CD4-positive, alpha-beta memory T cell (primary cell): Measurements from ENCODE around the gene CASKIN2. TPM values are rescaled to one million over a fixed set of nuclear protein-coding genes. Genes with fewer than 3 reads are reported as not detected.
A peak's percentile ranks its signal among the peaks of the same experiment; 100 is the strongest.

Experiments used
- CTCF ChIA-PET: fragments of 350-600 bp; sonication (Branson Sonifier 250); formaldehyde crosslinking; loops from one replicate; lab custom pipeline; 2021; ENCODE audit warnings: inconsistent platforms; ENCODE audit not compliant: partially characterized antibody; lab: Charles Lee
- POLR2A ChIA-PET: fragments of 350-600 bp; sonication (Branson Sonifier 250); formaldehyde crosslinking; loops from one replicate; lab custom pipeline; 2021; ENCODE audit not compliant: partially characterized antibody; lab: Charles Lee
- DNase-seq, 5 donors: peaks; one replicate each; pipeline versions ENCODE4 v3.0.0 to v3.0.0-alpha.2; 2020 to 2022; ENCODE audit warnings: mixed read lengths in 1 of 5
- H3K27ac ChIP-seq: one replicate; pipeline ENCODE4 v1.7.0; 2013; ENCODE audit warnings: low read depth, low read length
- H3K27me3 ChIP-seq: 2 replicates; pipeline ENCODE4 v1.7.0; 2013; ENCODE audit warnings: mild to moderate bottlenecking, low read length, moderate library complexity; ENCODE audit not compliant: insufficient read depth
- H3K36me3 ChIP-seq: 2 replicates; pipeline ENCODE4 v1.7.0; 2013; ENCODE audit warnings: mild to moderate bottlenecking, low read length, moderate library complexity; ENCODE audit not compliant: insufficient read depth
- H3K4me1 ChIP-seq: 2 replicates; pipeline ENCODE4 v1.7.0; 2013; ENCODE audit warnings: mild to moderate bottlenecking, low read length, moderate library complexity; ENCODE audit not compliant: insufficient read depth
- H3K4me3 ChIP-seq, 2 donors: one replicate each; pipeline ENCODE4 v1.7.0; 2013; ENCODE audit warnings: low read length in 2 of 2, mild to moderate bottlenecking in 1 of 2
- H3K9me3 ChIP-seq, 2 donors: one replicate each; pipeline ENCODE4 v1.7.0; 2013; ENCODE audit warnings: low read length in 2 of 2, control low read depth in 1 of 2; ENCODE audit not compliant: control insufficient read depth in 1 of 2
- H3K27ac Mint-ChIP-seq, 7 donors: one replicate each; pipeline ENCODE4 v1.8.0; 2020 to 2021; ENCODE audit warnings: mixed read lengths in 7 of 7, mild to moderate bottlenecking in 6 of 7, inconsistent platforms in 3 of 7, moderate library complexity in 3 of 7
- H3K27me3 Mint-ChIP-seq, 2 donors: one replicate each; pipeline ENCODE4 v1.8.0; 2020 to 2021; ENCODE audit warnings: mixed read lengths in 2 of 2
- H3K36me3 Mint-ChIP-seq, 2 donors: one replicate each; pipeline ENCODE4 v1.8.0; 2020 to 2021; ENCODE audit warnings: mixed read lengths in 2 of 2, inconsistent platforms in 1 of 2, mild to moderate bottlenecking in 1 of 2
- H3K4me1 Mint-ChIP-seq, 4 donors: one replicate each; pipeline ENCODE4 v1.8.0; 2020 to 2021; ENCODE audit warnings: mixed read lengths in 4 of 4, mild to moderate bottlenecking in 1 of 4
- H3K4me3 Mint-ChIP-seq, 8 donors: one replicate each; pipeline ENCODE4 v1.8.0; 2020 to 2021; ENCODE audit warnings: mixed read lengths in 8 of 8, mild to moderate bottlenecking in 7 of 8, moderate library complexity in 6 of 8, inconsistent platforms in 3 of 8
- H3K9me3 Mint-ChIP-seq, 8 donors: one replicate each; pipeline ENCODE4 v1.8.0; 2020 to 2021; ENCODE audit warnings: mixed read lengths in 8 of 8, mild to moderate bottlenecking in 5 of 8, inconsistent platforms in 3 of 8, moderate library complexity in 1 of 8
- intact Hi-C: fragments of 100-400 bp; cut with micrococcal nuclease; formaldehyde crosslinking; loops from one replicate; pipeline ENCODE4 v1.15.1; 2023
- polyA plus RNA-seq, 2 donors: library from polyadenylated mRNA; unstranded; fragments of 300-500 nt; fragmentation: Illumina TruSeq; gene quantifications; one replicate each; pipeline ENCODE4 v1.2.3, GENCODE V29; 2021
- total RNA-seq, 2 experiments: library from RNA; stranded (reverse); gene quantifications; one replicate each; pipeline ENCODE4 v1.2.3, GENCODE V29; 2021

CASKIN2 gene
- total and polyA plus RNA-seq, 4 experiments from 2014 or later = 0.32 to 0.53 TPM; not detected in 2

GRCh38 chr17:75551266-75551665 is 35.9 kb upstream of the CASKIN2 start:
- H3K4me3 ChIP-seq = no peak overlapping the region
- ChIA-PET CTCF (no interaction called here), POLR2A (interaction anchor here (0.6 kb wide), 1 partner anchor 31 kb away, joined by 3 read pairs; no protein-coding TSS in a partner anchor)
- no peaks in the 10 kb centered on the region for H3K36me3 ChIP-seq
- Mint-ChIP-seq H3K27me3 (no peaks in the 10 kb centered on the region), H3K4me1 (no peaks in the 10 kb centered on the region), H3K4me3 (no peak overlapping the region), H3K9me3 (no peaks in the 10 kb centered on the region), H3K36me3 (peaks cover 4 to 8% of the 10 kb centered on the region in 2 donors), H3K27ac (no peak overlapping the region)
- intact Hi-C loops = no loop called here
- H3K9me3 ChIP-seq = no peaks in the 10 kb centered on the region
- no peak overlapping the region for H3K27ac ChIP-seq
- H3K27me3 ChIP-seq = no peaks in the 10 kb centered on the region
- DNase-seq = no peak
- H3K4me1 ChIP-seq = no peaks in the 10 kb centered on the region

DNA sequence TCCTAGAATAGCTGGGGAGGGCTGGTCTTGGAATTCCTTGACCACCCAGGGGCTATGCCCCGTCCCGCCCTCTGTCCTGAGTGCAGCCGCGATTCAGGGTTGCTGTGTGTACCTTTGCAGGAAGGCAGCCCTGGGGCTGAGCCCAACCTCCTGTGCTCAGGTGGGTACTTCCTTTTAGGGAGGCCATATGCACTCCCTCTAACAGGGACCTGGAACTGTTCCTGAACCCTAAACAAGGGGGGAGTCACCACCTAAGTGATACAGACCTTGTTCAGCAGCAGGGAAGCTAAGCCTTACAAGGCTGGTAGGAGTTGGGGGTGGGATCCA is 34.8 kb upstream of the CASKIN2 start:
- H3K36me3 Mint-ChIP-seq = peaks cover 4 to 8% of the 10 kb centered on the region in 2 donors
- ChIA-PET POLR2A (no interaction called here), CTCF (no interaction called here)
- Histone ChIP-seq H3K4me3 (no peak overlapping the region), H3K27me3 (no peaks in the 10 kb centered on the region), H3K9me3 (no peaks in the 10 kb centered on the region), H3K27ac (no peak overlapping the region), H3K4me1 (no peaks in the 10 kb centered on the region), H3K36me3 (no peaks in the 10 kb centered on the region)
- no peak overlapping the region for H3K4me3 Mint-ChIP-seq
- no peaks in the 10 kb centered on the region for H3K4me1 Mint-ChIP-seq
- no peaks in the 10 kb centered on the region for H3K9me3 Mint-ChIP-seq
- no peaks in the 10 kb centered on the region for H3K27me3 Mint-ChIP-seq
- no peak for DNase-seq
- intact Hi-C loops = no loop called here
- no peak overlapping the region for H3K27ac Mint-ChIP-seq

GRCh38 chr17:75549246-75550138 is 34.2 kb upstream of the CASKIN2 start:
- Histone ChIP-seq H3K9me3 (no peaks in the 10 kb centered on the region), H3K27ac (no peak overlapping the region), H3K4me3 (no peak overlapping the region), H3K27me3 (no peaks in the 10 kb centered on the region), H3K4me1 (no peaks in the 10 kb centered on the region), H3K36me3 (no peaks in the 10 kb centered on the region)
- no peaks in the 10 kb centered on the region for H3K9me3 Mint-ChIP-seq
- CTCF ChIA-PET = interaction anchor here (1.2 kb wide), 1 partner anchor 51 kb away, joined by 3 read pairs; no protein-coding TSS in a partner anchor
- no peaks in the 10 kb centered on the region for H3K4me1 Mint-ChIP-seq
- no peaks in the 10 kb centered on the region for H3K27me3 Mint-ChIP-seq
- POLR2A ChIA-PET = no interaction called here
- intact Hi-C loops = no loop called here
- H3K27ac Mint-ChIP-seq = no peak overlapping the region
- H3K4me3 Mint-ChIP-seq = no peak overlapping the region
- peaks cover 4 to 8% of the 10 kb centered on the region in 2 donors for H3K36me3 Mint-ChIP-seq
- no peak for DNase-seq

GRCh38 chr17:75548813-75549212 is 33.5 kb upstream of the CASKIN2 start:
- no peaks in the 10 kb centered on the region for H3K4me1 Mint-ChIP-seq
- H3K4me3 ChIP-seq = no peak overlapping the region
- H3K4me3 Mint-ChIP-seq = no peak overlapping the region
- intact Hi-C loops = no loop called here
- no peaks in the 10 kb centered on the region for H3K9me3 Mint-ChIP-seq
- ChIA-PET CTCF (interaction anchor here (1.2 kb wide), 1 partner anchor 52 kb away, joined by 3 read pairs; no protein-coding TSS in a partner anchor), POLR2A (no interaction called here)
- peaks cover 4 to 8% of the 10 kb centered on the region in 2 donors for H3K36me3 Mint-ChIP-seq
- H3K4me1 ChIP-seq = no peaks in the 10 kb centered on the region
- no peak for DNase-seq
- H3K9me3 ChIP-seq = no peaks in the 10 kb centered on the region
- H3K36me3 ChIP-seq = no peaks in the 10 kb centered on the region
- H3K27ac Mint-ChIP-seq = no peak overlapping the region
- no peaks in the 10 kb centered on the region for H3K27me3 Mint-ChIP-seq
- no peaks in the 10 kb centered on the region for H3K27me3 ChIP-seq
- no peak overlapping the region for H3K27ac ChIP-seq

DNA sequence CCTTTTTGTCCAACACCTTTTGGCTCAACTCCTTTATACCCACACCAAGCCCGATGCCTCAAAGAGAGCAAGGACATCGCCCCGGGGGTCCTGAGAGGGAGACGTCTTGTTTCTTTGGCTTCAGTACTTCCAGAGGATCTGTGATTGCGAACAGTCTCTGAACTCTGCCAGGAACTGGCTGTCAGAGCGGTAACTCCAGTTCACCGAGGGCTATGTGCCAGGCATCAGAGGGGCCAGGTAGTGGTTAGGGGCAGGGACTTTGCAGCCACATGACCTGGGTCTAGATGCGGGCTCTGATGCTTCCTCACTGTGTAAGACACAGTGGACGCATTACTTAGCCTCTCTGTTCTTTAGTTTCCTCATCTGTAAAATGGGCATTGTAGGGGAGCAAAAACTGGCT is 31.8 kb upstream of the CASKIN2 start:
- H3K27me3 ChIP-seq = no peaks in the 10 kb centered on the region
- intact Hi-C loops = no loop called here
- H3K4me1 ChIP-seq = no peaks in the 10 kb centered on the region
- Mint-ChIP-seq H3K4me1 (peaks cover 0 to 4% (median 0%) of the 10 kb centered on the region in 4 donors), H3K9me3 (no peaks in the 10 kb centered on the region), H3K4me3 (no peak overlapping the region), H3K27ac (no peak overlapping the region), H3K36me3 (peaks cover 4 to 9% of the 10 kb centered on the region in 2 donors), H3K27me3 (no peaks in the 10 kb centered on the region)
- ChIA-PET CTCF (no interaction called here), POLR2A (no interaction called here)
- H3K4me3 ChIP-seq = no peak overlapping the region
- H3K9me3 ChIP-seq = no peaks in the 10 kb centered on the region
- no peak for DNase-seq
- H3K36me3 ChIP-seq = no peaks in the 10 kb centered on the region
- H3K27ac ChIP-seq = no peak overlapping the region

GRCh38 chr17:75546181-75546580 is 30.8 kb upstream of the CASKIN2 start:
- Histone ChIP-seq H3K27ac (no peak overlapping the region), H3K36me3 (no peaks in the 10 kb centered on the region), H3K4me1 (no peaks in the 10 kb centered on the region), H3K9me3 (no peaks in the 10 kb centered on the region), H3K27me3 (no peaks in the 10 kb centered on the region), H3K4me3 (no peak overlapping the region)
- Mint-ChIP-seq H3K27ac (peak overlapping the region in 1 of 7 donors; percentile 67), H3K4me3 (no peak overlapping the region), H3K27me3 (no peaks in the 10 kb centered on the region), H3K4me1 (peaks cover 0 to 7% (median 0%) of the 10 kb centered on the region in 4 donors), H3K36me3 (peaks cover 4 to 11% of the 10 kb centered on the region in 2 donors), H3K9me3 (no peaks in the 10 kb centered on the region)
- ChIA-PET CTCF (no interaction called here), POLR2A (no interaction called here)
- no peak for DNase-seq
- intact Hi-C loops = no loop called here

GRCh38 chr17:75544250-75544649 is 28.9 kb upstream of the CASKIN2 start:
- peaks cover 0 to 7% of the 10 kb centered on the region in 2 donors for H3K36me3 Mint-ChIP-seq
- Histone ChIP-seq H3K4me1 (no peaks in the 10 kb centered on the region), H3K9me3 (no peaks in the 10 kb centered on the region), H3K27me3 (no peaks in the 10 kb centered on the region), H3K27ac (no peak overlapping the region), H3K36me3 (no peaks in the 10 kb centered on the region), H3K4me3 (no peak overlapping the region)
- no peaks in the 10 kb centered on the region for H3K9me3 Mint-ChIP-seq
- peaks cover 0 to 7% (median 0%) of the 10 kb centered on the region in 4 donors for H3K4me1 Mint-ChIP-seq
- ChIA-PET CTCF (no interaction called here), POLR2A (no interaction called here)
- peak overlapping the region in 1 of 7 donors; percentile 18 for H3K27ac Mint-ChIP-seq
- no peaks in the 10 kb centered on the region for H3K27me3 Mint-ChIP-seq
- no peak overlapping the region for H3K4me3 Mint-ChIP-seq
- no peak for DNase-seq
- intact Hi-C loops = no loop called here
